ENCODE results near the gene ST8SIA5.
A peak's percentile ranks its signal among the peaks of the same experiment; 100 is the strongest.

Gene ST8SIA5

DNA sequence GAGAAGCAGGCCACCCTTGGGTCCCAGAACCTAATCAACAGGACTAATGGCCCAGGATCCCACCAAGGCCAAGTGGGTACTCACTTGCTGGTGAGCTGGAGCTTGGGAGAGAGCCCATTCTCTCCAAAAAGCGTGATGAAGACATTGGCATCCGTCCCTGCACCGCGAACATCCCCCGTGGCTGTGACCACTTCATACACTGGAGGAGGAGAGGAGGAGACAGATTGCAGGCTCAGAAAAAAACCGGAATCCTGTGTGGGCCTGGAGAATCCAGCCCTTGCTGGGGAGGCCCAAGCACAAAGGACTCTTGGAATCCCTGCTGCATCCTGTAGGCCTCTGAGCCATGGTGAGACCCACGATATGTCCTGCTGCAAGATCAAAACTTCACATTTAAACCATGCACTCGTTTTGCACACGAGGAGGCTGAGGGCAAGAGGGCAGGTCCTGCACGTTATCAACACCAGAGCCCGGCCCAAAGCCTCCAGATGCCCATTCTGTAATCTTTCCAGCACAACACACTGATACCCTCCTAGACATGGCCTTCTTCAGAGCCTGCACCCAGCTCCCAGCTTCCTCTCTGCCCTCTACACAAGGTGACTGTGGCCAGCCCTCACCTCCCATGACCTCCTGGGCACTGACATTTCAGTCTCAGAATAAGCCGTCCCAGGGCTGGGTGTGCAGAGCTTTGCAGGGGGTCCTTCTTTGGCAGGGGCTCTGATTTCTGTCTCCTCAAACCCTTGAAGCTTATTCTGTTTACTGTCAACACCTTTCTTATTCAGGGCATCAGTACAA, 107.6 kb downstream of the ST8SIA5 start:
- no peak for TF ChIP-seq CTCF (conservative IDR thresholded peaks at IDR 0.05; ENCODE audit: low read length)
- no peak for DNase-seq (ENCODE audit: low read depth)
- H3K4me3 ChIP-seq (ENCODE audit: low read length): no peak overlapping the region

DNA sequence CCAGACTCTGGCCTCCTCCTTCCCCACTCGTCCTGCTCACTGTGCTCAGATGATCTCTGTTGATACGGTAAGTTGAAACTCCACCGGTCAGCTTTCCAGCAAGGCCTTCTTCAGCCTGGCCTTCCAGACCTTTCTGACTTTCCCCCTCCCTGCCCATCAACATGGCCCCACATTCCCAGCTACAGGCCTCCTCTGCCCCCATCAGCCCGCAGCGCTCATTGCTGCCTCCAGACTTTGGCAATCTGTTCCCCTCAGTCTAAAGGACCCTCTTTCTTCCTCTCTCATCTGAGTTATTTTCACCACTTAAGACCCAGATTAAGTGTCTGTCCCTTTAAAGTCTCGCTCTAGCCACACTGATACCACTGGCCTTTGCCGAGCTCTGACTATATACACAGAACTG, 110.4 kb downstream of the ST8SIA5 start:
- DNase-seq (ENCODE audit: low read depth): no peak
- H3K4me3 ChIP-seq (ENCODE audit: low read length): no peak overlapping the region
- TF ChIP-seq CTCF (conservative IDR thresholded peaks at IDR 0.05; ENCODE audit: low read length): no peak

GRCh38 chr18:46642561-46642960, 114.3 kb downstream of the ST8SIA5 start:
- no peak for TF ChIP-seq CTCF (conservative IDR thresholded peaks at IDR 0.05; ENCODE audit: low read length)
- DNase-seq (ENCODE audit: low read depth): no peak
- H3K4me3 ChIP-seq (ENCODE audit: low read length): no peak overlapping the region

DNA sequence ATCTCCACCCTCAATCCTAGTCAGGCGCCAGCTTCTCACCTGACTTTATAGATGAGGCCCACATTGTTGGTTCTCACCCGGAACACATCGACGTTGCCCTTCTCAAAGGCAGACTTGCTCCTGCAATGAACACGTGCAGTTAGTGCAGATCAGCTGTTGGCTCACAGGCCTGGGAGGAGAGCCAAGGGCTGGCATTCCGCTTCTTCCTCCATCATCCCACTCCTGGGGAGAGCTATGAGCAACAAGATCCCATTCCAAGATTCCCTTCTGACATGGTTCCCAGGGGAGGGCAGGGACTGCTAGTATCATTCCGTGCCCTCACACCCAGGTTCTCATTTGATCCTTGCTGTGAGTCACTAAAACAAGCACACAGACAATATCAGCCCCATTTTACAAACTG, 114.9 kb downstream of the ST8SIA5 start:
- peak; percentile 31 for DNase-seq (ENCODE audit: low read depth)
- no peak for TF ChIP-seq CTCF (conservative IDR thresholded peaks at IDR 0.05; ENCODE audit: low read length)

GRCh38 chr18:46639386-46639785, 117.5 kb downstream of the ST8SIA5 start:
- no peak overlapping the region for H3K4me3 ChIP-seq (ENCODE audit: low read length)
- no peak for TF ChIP-seq CTCF (conservative IDR thresholded peaks at IDR 0.05; ENCODE audit: low read length)
- no peak for DNase-seq (ENCODE audit: low read depth)

More for the DNA sequence above, 114.9 kb downstream of the ST8SIA5 start:
- H3K4me3 ChIP-seq (ENCODE audit: low read length): no peak overlapping the region

DNA sequence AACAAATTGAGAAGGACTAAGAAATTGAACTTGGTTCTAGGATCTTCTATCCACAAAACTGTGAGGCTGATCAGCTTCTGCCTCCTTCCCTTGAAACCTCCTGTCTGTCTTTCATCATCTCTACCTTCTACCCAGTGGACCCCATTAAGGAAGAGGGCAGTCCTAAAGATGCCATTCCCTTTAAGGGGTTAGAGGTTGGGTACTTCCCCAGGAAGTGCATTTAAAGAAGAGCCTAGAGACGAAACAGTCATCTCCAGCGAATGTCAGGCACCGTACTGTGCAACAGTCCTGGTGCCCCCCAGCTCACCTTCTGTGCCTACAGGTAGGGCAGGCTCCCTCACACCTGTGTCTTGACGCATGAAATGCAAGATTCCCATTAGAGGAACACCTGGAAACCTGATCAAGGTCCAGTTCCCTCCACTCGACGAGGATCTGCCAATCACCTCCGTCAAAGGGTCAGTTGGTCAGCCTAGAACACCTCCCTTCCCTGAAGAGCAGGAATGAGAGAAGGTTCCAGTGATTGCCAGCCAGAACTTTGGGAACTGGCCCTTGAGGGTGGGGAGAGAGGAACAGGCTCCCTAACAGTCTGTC, 120.7 kb downstream of the ST8SIA5 start:
- DNase-seq (ENCODE audit: low read depth): no peak
- no peak overlapping the region for H3K4me3 ChIP-seq (ENCODE audit: low read length)
- no peak for TF ChIP-seq CTCF (conservative IDR thresholded peaks at IDR 0.05; ENCODE audit: low read length)
